ENCODE data around the gene BPIFB1.

Gene BPIFB1

GRCh38 chr20:33332905-33333456 is 50.0 kb downstream of the BPIFB1 start:
- no peak for DNase-seq

GRCh38 chr20:33333616-33334015 is 50.6 kb downstream of the BPIFB1 start:
- DNase-seq, result no peak

- DNase-seq, result no peak
These were observed 51.1 kb downstream of the BPIFB1 start for GRCh38 chr20:33334111-33334510.

GRCh38 chr20:33336375-33336774 is 53.4 kb downstream of the BPIFB1 start:
- DNase-seq, result no peak

- DNase-seq, result no peak
These were observed 54.1 kb downstream of the BPIFB1 start for GRCh38 chr20:33337119-33337518.

- no peak for DNase-seq
These were observed 54.6 kb downstream of the BPIFB1 start for GRCh38 chr20:33337531-33338165.

GRCh38 chr20:33338467-33339258 is 55.6 kb downstream of the BPIFB1 start:
- no peak for DNase-seq

- DNase-seq, result no peak
These were observed 56.6 kb downstream of the BPIFB1 start for GRCh38 chr20:33339515-33340058.

- DNase-seq, result no peak
These were observed 60.5 kb downstream of the BPIFB1 start for GRCh38 chr20:33343521-33343920.

GRCh38 chr20:33345342-33345741 is 62.3 kb downstream of the BPIFB1 start:
- no peak for DNase-seq

- no peak for DNase-seq
These were observed 65.3 kb downstream of the BPIFB1 start for GRCh38 chr20:33348136-33348937.

- DNase-seq, result no peak
These were observed 66.5 kb downstream of the BPIFB1 start for GRCh38 chr20:33349493-33349892.

GRCh38 chr20:33351696-33352095 is 68.7 kb downstream of the BPIFB1 start:
- DNase-seq, result no peak

- DNase-seq, result no peak
These were observed 69.4 kb downstream of the BPIFB1 start for GRCh38 chr20:33352258-33353012.

GRCh38 chr20:33353013-33353402 is 70.0 kb downstream of the BPIFB1 start:
- DNase-seq, result no peak

Measured in SHP77 treated with DMSO at 0.1 percent for 48 hours (cell line).